22Rv1 (cell line): ENCODE results near the gene RIMKLB.
A peak's percentile ranks its signal among the peaks of the same experiment; 100 is the strongest.

Experiments used
- H3K27ac ChIP-seq: fragments of 450-650 bp; 2 replicates; pipeline ENCODE4 v1.5.1; 2017
- CTCF ChIP-seq: fragments of 450-650 bp; IDR thresholded peaks from 2 replicates; pipeline ENCODE4 v1.5.1; 2017; ENCODE audit warnings: mild to moderate bottlenecking
- ZFX ChIP-seq: fragments of 450-650 bp; IDR thresholded peaks from 2 replicates; pipeline ENCODE4 v1.6.1; 2017; ENCODE audit warnings: antibody characterized with exemption, borderline replicate concordance

RIMKLB gene

GRCh38 chr12:8677362-8677761, 20.4 kb upstream of the RIMKLB start:
- no peak overlapping the region for H3K27ac ChIP-seq
- TF ChIP-seq CTCF (no peak), ZFX (no peak)

GRCh38 chr12:8678661-8679111, 19.1 kb upstream of the RIMKLB start:
- H3K27ac ChIP-seq: no peak overlapping the region
- TF ChIP-seq ZFX (no peak), CTCF (no peak)

GRCh38 chr12:8680533-8680932, 17.3 kb upstream of the RIMKLB start:
- H3K27ac ChIP-seq: no peak overlapping the region

GRCh38 chr12:8681129-8681884, 16.5 kb upstream of the RIMKLB start:
- TF ChIP-seq ZFX: no peak
- no peak for TF ChIP-seq CTCF
- no peak overlapping the region for H3K27ac ChIP-seq

More at GRCh38 chr12:8680533-8680932, 17.3 kb upstream of the RIMKLB start:
- TF ChIP-seq CTCF (0 out of 2 replicates have a peak, but pooled peaks have one; percentile 9), ZFX (no peak)

GRCh38 chr12:8685051-8685450, 12.7 kb upstream of the RIMKLB start:
- no peak overlapping the region for H3K27ac ChIP-seq

GRCh38 chr12:8687846-8688601, 9.8 kb upstream of the RIMKLB start:
- no peak for TF ChIP-seq CTCF
- TF ChIP-seq ZFX: no peak
- H3K27ac ChIP-seq: no peak overlapping the region

More at GRCh38 chr12:8685051-8685450, 12.7 kb upstream of the RIMKLB start:
- no peak for TF ChIP-seq CTCF
- TF ChIP-seq ZFX: no peak

GRCh38 chr12:8689681-8690080, 8.1 kb upstream of the RIMKLB start:
- no peak overlapping the region for H3K27ac ChIP-seq
- TF ChIP-seq ZFX (no peak), CTCF (no peak)
